Measurements from ENCODE around the gene CLUH. TPM values are rescaled to one million over a fixed set of nuclear protein-coding genes. Genes with fewer than 3 reads are reported as not detected.

CLUH gene
- total and polyA plus RNA-seq, 2 donors (not counting 3 experiments of a cell fraction or from before 2014, with no cell fraction given) = 33.8 to 80.7 TPM

DNA sequence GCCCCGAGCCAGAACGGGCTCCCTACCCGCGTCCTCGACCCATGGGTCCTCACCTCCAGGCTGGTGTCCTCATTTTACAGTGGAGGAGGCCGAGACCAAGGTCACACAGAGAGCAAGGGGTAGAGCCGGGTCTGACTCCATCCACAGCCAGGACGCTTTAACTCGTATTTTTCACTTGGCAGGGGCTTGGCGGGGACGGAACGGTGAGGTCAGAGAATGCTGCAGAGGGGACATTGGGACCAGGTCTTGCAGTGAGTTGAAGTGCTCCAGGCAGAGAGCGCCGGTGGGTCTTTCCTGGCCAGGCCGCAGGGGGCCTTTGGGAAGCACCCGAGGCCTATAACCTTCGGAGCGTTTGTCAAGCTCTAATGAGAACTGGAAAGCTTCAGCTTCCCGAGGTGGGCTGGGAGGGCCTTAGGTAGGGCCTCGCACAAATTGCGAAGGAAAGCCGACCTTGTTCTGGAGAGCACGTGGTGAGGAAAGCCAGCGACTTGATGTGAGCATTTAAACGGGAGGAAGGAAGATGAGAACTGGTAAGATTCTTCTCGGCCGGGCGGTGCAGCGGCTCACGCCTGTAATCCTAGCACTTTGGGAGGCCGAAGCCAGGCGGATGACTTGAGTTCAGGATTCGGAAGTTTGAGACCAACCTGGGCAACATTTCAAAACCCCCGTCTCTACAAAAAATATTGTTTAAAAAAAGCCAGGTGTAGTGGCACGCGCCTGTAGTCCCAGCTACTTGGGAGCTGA lies 908 bp upstream of the CLUH start:
- Histone ChIP-seq H3K4me1 (ENCODE audit: control insufficient read depth, extremely low read depth, insufficient read depth, low read length) (peaks cover 19% of the 10 kb centered on the region), H3K9ac (replicated peaks; ENCODE audit: extremely low read depth, insufficient read depth, low read length) (peak overlapping the region; percentile 49), H3K27ac (ENCODE audit: insufficient read depth, low read depth, low read length) (peak overlapping the region; percentile 44), H3K4me2 (ENCODE audit: insufficient read depth, low read length) (peak overlapping the region; percentile 61), H3K27me3 (ENCODE audit: control insufficient read depth in 2 of 2, insufficient read depth in 2 of 2, low read length in 2 of 2) (no peaks in the 10 kb centered on the region), H3K9me3 (replicated peaks; ENCODE audit: control insufficient read depth, insufficient read depth, low read length) (no peaks in the 10 kb centered on the region), H3K36me3 (ENCODE audit: control insufficient read depth in 2 of 2, extremely low read depth in 1 of 2, insufficient read depth in 2 of 2, low read length in 2 of 2) (no peaks in the 10 kb centered on the region), H3K79me2 (ENCODE audit: control insufficient read depth, insufficient read depth, low read length) (peaks cover 38% of the 10 kb centered on the region), H3K4me3 (replicated peaks in 1 of 3; ENCODE audit: insufficient read depth in 1 of 3, low read depth in 1 of 3, low read length in 3 of 3) (peak overlapping the region; percentile 9 to 70 (median 52)), H3K9me1 (replicated peaks; ENCODE audit: control insufficient read depth, extremely low read depth, insufficient read depth, low read length) (no peaks in the 10 kb centered on the region), H4K20me1 (replicated peaks; ENCODE audit: control insufficient read depth, extremely low read depth, insufficient read depth, low read length) (no peaks in the 10 kb centered on the region), H2AFZ (ENCODE audit: low read depth, low read length) (peak overlapping the region; percentile 92)
- intact Hi-C loops (cut with micrococcal nuclease) = no loop called here
- TF ChIP-seq, protein P1, sequence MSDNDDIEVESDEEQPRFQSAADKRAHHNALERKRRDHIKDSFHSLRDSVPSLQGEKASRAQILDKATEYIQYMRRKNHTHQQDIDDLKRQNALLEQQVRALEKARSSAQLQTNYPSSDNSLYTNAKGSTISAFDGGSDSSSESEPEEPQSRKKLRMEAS (IDR thresholded peaks at IDR 0.05; ENCODE audit: insufficient read depth, insufficient read length) = no peak
- TF ChIP-seq JUN (IDR thresholded peaks at IDR 0.05; ENCODE audit: borderline replicate concordance, insufficient read depth, insufficient read length, low read depth) (no peak), POLR2AphosphoS5 (IDR thresholded peaks at IDR 0.05; ENCODE audit: insufficient read depth, low read depth, low read length) (no peak), GATA2 (IDR thresholded peaks at IDR 0.05; ENCODE audit: insufficient read depth, insufficient read length, low read depth, low read length) (no peak), EZH2 (IDR thresholded peaks at IDR 0.05; ENCODE audit: borderline replicate concordance, low read depth, low read length, severe bottlenecking) (no peak), FOS (IDR thresholded peaks at IDR 0.05; ENCODE audit: borderline replicate concordance, insufficient read depth, low read length) (no peak), MYC (IDR thresholded peaks at IDR 0.05; ENCODE audit: low read depth, low read length) (no peak), POLR2A (IDR thresholded peaks at IDR 0.05; ENCODE audit: low read depth, low read length) (no peak)
- TF ChIP-seq, protein P2, sequence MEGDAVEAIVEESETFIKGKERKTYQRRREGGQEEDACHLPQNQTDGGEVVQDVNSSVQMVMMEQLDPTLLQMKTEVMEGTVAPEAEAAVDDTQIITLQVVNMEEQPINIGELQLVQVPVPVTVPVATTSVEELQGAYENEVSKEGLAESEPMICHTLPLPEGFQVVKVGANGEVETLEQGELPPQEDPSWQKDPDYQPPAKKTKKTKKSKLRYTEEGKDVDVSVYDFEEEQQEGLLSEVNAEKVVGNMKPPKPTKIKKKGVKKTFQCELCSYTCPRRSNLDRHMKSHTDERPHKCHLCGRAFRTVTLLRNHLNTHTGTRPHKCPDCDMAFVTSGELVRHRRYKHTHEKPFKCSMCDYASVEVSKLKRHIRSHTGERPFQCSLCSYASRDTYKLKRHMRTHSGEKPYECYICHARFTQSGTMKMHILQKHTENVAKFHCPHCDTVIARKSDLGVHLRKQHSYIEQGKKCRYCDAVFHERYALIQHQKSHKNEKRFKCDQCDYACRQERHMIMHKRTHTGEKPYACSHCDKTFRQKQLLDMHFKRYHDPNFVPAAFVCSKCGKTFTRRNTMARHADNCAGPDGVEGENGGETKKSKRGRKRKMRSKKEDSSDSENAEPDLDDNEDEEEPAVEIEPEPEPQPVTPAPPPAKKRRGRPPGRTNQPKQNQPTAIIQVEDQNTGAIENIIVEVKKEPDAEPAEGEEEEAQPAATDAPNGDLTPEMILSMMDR (IDR thresholded peaks at IDR 0.05; ENCODE audit: extremely low read depth in 1 of 2, insufficient read depth in 1 of 2, low read depth in 1 of 2, low read length in 2 of 2) = no peak
- DNase-seq (ENCODE audit: low read depth, low spot score) (no peak), FAIRE-seq (no peak)
- dilution Hi-C loops (cut with MboI; ENCODE audit: extremely low pct_ligation_motif_present, low sequenced_read_pairs) = no loop called here
- POLR2A ChIA-PET = no interaction called here
- CTCF ChIA-PET = interaction anchor here (0.7 kb wide), 1 partner anchor 13 kb away, joined by 3 read pairs; no protein-coding TSS in a partner anchor
- BruUV-seq (replicated peaks) = no TSS peak
